Mucosa of gallbladder (tissue), 1 donor: Measurements from ENCODE around the gene ZNF121. TPM values are rescaled to one million over a fixed set of nuclear protein-coding genes. Genes with fewer than 3 reads are reported as not detected.
"Not testable (repeated sequence)": the region's sequence is repeated elsewhere in the genome, so short reads cannot be mapped to it uniquely, and the experiment has no call there.

Experiments used
- DNase-seq: peaks from one replicate; pipeline ENCODE4 v3.0.0-alpha.2; 2020; ENCODE audit warnings: low spot score
- total RNA-seq: library from RNA; stranded (reverse); gene quantifications from one replicate; pipeline ENCODE4 v1.2.1, GENCODE V29; 2021
- donor health status: DM: no; HTN: no; CAD: no.

ZNF121 gene
- total RNA-seq = 24.3 TPM

- DNase-seq = peak; percentile 85
Measured at GRCh38 chr19:9584073-9584833, at the start of gene ZNF121. Gene ZNF121 (minus strand): TSS chr19:9584504. CDS start chr19:9568097, 16,407 bp downstream.

- DNase-seq = no peak
Measured at GRCh38 chr19:9627856-9628255, 43.6 kb upstream of the ZNF121 start.

- DNase-seq = no peak
Measured at GRCh38 chr19:9622531-9622930, 38.2 kb upstream of the ZNF121 start.

- DNase-seq = peak; percentile 86
Measured at GRCh38 chr19:9621156-9622037, 37.1 kb upstream of the ZNF121 start, which contains the start of gene ZNF561. Gene ZNF561 (minus strand): TSS chr19:9621232. CDS start chr19:9619456, 1,776 bp downstream.

GRCh38 chr19:9620842-9621155 lies 36.5 kb upstream of the ZNF121 start:
- no peak for DNase-seq

GRCh38 chr19:9615844-9616243 lies 31.5 kb upstream of the ZNF121 start:
- no peak for DNase-seq

- DNase-seq = no peak
Measured at GRCh38 chr19:9610484-9611113, 26.3 kb upstream of the ZNF121 start.

- DNase-seq = no peak
Measured at GRCh38 chr19:9608912-9609311, 24.6 kb upstream of the ZNF121 start.

- DNase-seq = no peak
Measured at GRCh38 chr19:9597027-9597426, 12.7 kb upstream of the ZNF121 start.

GRCh38 chr19:9586764-9587163 lies 2.5 kb upstream of the ZNF121 start:
- peak; percentile 79 for DNase-seq

- not testable (repeated sequence) for DNase-seq
Measured at GRCh38 chr19:9582081-9582725, 2.1 kb downstream of the ZNF121 start.

- no peak for DNase-seq
Measured at GRCh38 chr19:9580728-9581127, 3.6 kb downstream of the ZNF121 start.

- no peak for DNase-seq
Measured at GRCh38 chr19:9570255-9570654, 14.0 kb downstream of the ZNF121 start.

- no peak for DNase-seq
Measured at GRCh38 chr19:9566729-9567128, 17.6 kb downstream of the ZNF121 start.

- no peak for DNase-seq
Measured at GRCh38 chr19:9565900-9566705, 18.2 kb downstream of the ZNF121 start.

- DNase-seq = no peak
Measured at GRCh38 chr19:9552536-9553274, 31.6 kb downstream of the ZNF121 start.

GRCh38 chr19:9547870-9548269 lies 36.4 kb downstream of the ZNF121 start:
- DNase-seq = no peak

- DNase-seq = not testable (repeated sequence)
Measured at GRCh38 chr19:9541281-9541680, 43.0 kb downstream of the ZNF121 start.

- DNase-seq = not testable (repeated sequence)
Measured at GRCh38 chr19:9539921-9540320, 44.4 kb downstream of the ZNF121 start.

GRCh38 chr19:9539201-9539600 lies 45.1 kb downstream of the ZNF121 start:
- DNase-seq = not testable (repeated sequence)
